GM12878 (cell line): ENCODE results near the gene DHRS12. TPM values are rescaled to one million over a fixed set of nuclear protein-coding genes. Genes with fewer than 3 reads are reported as not detected.

Experiments used
- ATF3 ChIP-seq: IDR thresholded peaks from 2 replicates; pipeline ENCODE4 v1.6.1; 2011; ENCODE audit warnings: low read depth, mild to moderate bottlenecking, low read length, moderate library complexity, borderline replicate concordance; ENCODE audit errors: extremely low read depth
- ATF7 ChIP-seq: fragments of 450-650 bp; IDR thresholded peaks from 2 replicates; pipeline ENCODE4 v1.6.1; 2016; ENCODE audit warnings: low read depth, mild to moderate bottlenecking
- BCLAF1 ChIP-seq: fragments of 450-650 bp; IDR thresholded peaks from 2 replicates; pipeline ENCODE4 v1.6.1; 2017; ENCODE audit warnings: antibody characterized with exemption, mild to moderate bottlenecking, moderate library complexity
- BRCA1 ChIP-seq: IDR thresholded peaks from 2 replicates; pipeline ENCODE4 v1.6.1; 2011; ENCODE audit warnings: low read depth, low read length, improper control_type of control experiment
- ESRRA ChIP-seq: IDR thresholded peaks from 2 replicates; pipeline ENCODE4 v1.6.1; 2012; ENCODE audit warnings: mild to moderate bottlenecking, low read length, improper control_type of control experiment
- GATAD2B ChIP-seq: fragments of 450-650 bp; conservative IDR thresholded peaks from 2 replicates; pipeline ENCODE4 v1.6.1; 2017; ENCODE audit warnings: low read depth, mild to moderate bottlenecking, moderate library complexity
- HDGF ChIP-seq: fragments of 450-650 bp; IDR thresholded peaks from 2 replicates; pipeline ENCODE4 v1.6.1; 2016; ENCODE audit warnings: antibody characterized with exemption
- MEF2B ChIP-seq: fragments of 450-650 bp; IDR thresholded peaks from 2 replicates; pipeline ENCODE4 v1.6.1; 2018; ENCODE audit warnings: mild to moderate bottlenecking, moderate library complexity; ENCODE audit not compliant: partially characterized antibody, poor library complexity, severe bottlenecking
- NFYB ChIP-seq: IDR thresholded peaks from 2 replicates; pipeline ENCODE4 v1.6.1; 2011; ENCODE audit warnings: low read depth, mild to moderate bottlenecking, low read length, improper control_type of control experiment, moderate library complexity; ENCODE audit not compliant: insufficient read depth
- NR2C1 ChIP-seq: fragments of 450-650 bp; IDR thresholded peaks from 2 replicates; pipeline ENCODE4 v1.6.1; 2017; ENCODE audit warnings: antibody characterized with exemption, mild to moderate bottlenecking, moderate library complexity
- POLR2AphosphoS5 ChIP-seq: IDR thresholded peaks from 2 replicates; pipeline ENCODE4 v1.6.1; 2011; ENCODE audit warnings: mild to moderate bottlenecking, low read length, inconsistent platforms
- PRDM15 ChIP-seq: fragments of 450-650 bp; formaldehyde crosslinking; IDR thresholded peaks from 2 replicates; pipeline ENCODE4 v1.4.0; 2020; ENCODE audit warnings: mild to moderate bottlenecking, moderate library complexity
- SPI1 ChIP-seq: IDR thresholded peaks from 2 replicates; pipeline ENCODE4 v1.6.1; 2011; ENCODE audit warnings: low read depth, mild to moderate bottlenecking, low read length, moderate library complexity, borderline replicate concordance; ENCODE audit not compliant: insufficient read depth
- SUPT20H ChIP-seq: IDR thresholded peaks from 2 replicates; pipeline ENCODE4 v1.6.1; 2011; ENCODE audit warnings: low read depth, mild to moderate bottlenecking, low read length, moderate library complexity, borderline replicate concordance; ENCODE audit not compliant: control insufficient read depth
- TAF1 ChIP-seq: IDR thresholded peaks from 2 replicates; pipeline ENCODE4 v1.6.1; 2011; ENCODE audit warnings: mild to moderate bottlenecking, low read depth, low read length, borderline replicate concordance
- TARDBP ChIP-seq: IDR thresholded peaks from 2 replicates; pipeline ENCODE4 v1.6.1; 2016; ENCODE audit warnings: borderline replicate concordance
- TCF7 ChIP-seq: IDR thresholded peaks from 2 replicates; pipeline ENCODE4 v1.6.1; 2014; ENCODE audit warnings: antibody characterized with exemption, borderline replicate concordance
- polyA plus RNA-seq, 11 experiments: library from polyadenylated mRNA; depleted of rRNA in 4 of 11; unstranded in 6 of 11; stranded (reverse) in 5 of 11; fragments of >200 nt; fragmentation: Nextera tagmentation in 4 of 11; fragmentation: Illumina TruSeq in 1 of 11; extraction: Ambion mirVana in 4 of 11; extraction: Trizol in 1 of 11; gene quantifications; 1 replicate in 1 of 11; 2 replicates in 10 of 11; pipeline versions ENCODE4 v1.2.1 to v1.2.3, GENCODE V29; 2011 to 2016; ENCODE audit warnings: inconsistent platforms in 2 of 11, missing spikeins in 2 of 11, low read depth in 1 of 11
- total RNA-seq, 4 experiments: library from RNA; depleted of rRNA in 3 of 4; stranded (reverse); fragments of >200 nt in 3 of 4; fragmentation: Illumina TruSeq in 1 of 4; extraction: Trizol in 1 of 4; gene quantifications; 2 replicates each; pipeline versions ENCODE4 v1.2.1 to v1.2.3, GENCODE V29; 2013 to 2021
- TF ChIP-seq, protein P1 (sequence below): IDR thresholded peaks from 2 replicates; pipeline ENCODE4 v1.6.1; 2012; ENCODE audit warnings: low read length, inconsistent platforms

Gene DHRS12
- total and polyA plus RNA-seq, 10 of the 15 experiments (the other 5 are each of a cell fraction or from before 2014, with no cell fraction given), result 2.9 to 11.3 (median 8.2) TPM

- TF ChIP-seq TCF7 (no peak), POLR2AphosphoS5 (0 out of 2 replicates have a peak, but pooled peaks have one; percentile 45), BRCA1 (no peak), TAF1 (no peak), NFYB (peak; percentile 55; the same call in 1 of the 2 replicates), HDGF (no peak), TARDBP (no peak), ESRRA (no peak), ATF3 (no peak), ATF7 (0 out of 2 replicates have a peak, but pooled peaks have one; percentile 28), GATAD2B (no peak), NR2C1 (no peak), BCLAF1 (no peak), SUPT20H (no peak), MEF2B (peak; percentile 28), SPI1 (peak; percentile 70; the same call in 1 of the 2 replicates), PRDM15 (CRISPR knock-in tag) (no peak)
- TF ChIP-seq, protein P1, sequence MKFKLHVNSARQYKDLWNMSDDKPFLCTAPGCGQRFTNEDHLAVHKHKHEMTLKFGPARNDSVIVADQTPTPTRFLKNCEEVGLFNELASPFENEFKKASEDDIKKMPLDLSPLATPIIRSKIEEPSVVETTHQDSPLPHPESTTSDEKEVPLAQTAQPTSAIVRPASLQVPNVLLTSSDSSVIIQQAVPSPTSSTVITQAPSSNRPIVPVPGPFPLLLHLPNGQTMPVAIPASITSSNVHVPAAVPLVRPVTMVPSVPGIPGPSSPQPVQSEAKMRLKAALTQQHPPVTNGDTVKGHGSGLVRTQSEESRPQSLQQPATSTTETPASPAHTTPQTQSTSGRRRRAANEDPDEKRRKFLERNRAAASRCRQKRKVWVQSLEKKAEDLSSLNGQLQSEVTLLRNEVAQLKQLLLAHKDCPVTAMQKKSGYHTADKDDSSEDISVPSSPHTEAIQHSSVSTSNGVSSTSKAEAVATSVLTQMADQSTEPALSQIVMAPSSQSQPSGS, result 0 out of 2 replicates have a peak, but pooled peaks have one; percentile 27
Measured at GRCh38 chr13:51793570-51794271, 10.2 kb downstream of the DHRS12 start (continued).
